Heart right ventricle (tissue), 16 donors: ENCODE measurements around the gene TRIM66. TPM values are rescaled to one million over a fixed set of nuclear protein-coding genes. Genes with fewer than 3 reads are reported as not detected.

Experiments
- ATAC-seq, 8 donors: fragments of 200-7000 bp; cut with Tn5 transposase; one replicate each; pipeline ENCODE4 v1.9.1; 2020; ENCODE audit warnings: mild to moderate bottlenecking in 8 of 8, moderate library complexity in 8 of 8, moderate number of reproducible peaks in 1 of 8
- DNase-seq, 2 donors: peaks; one replicate each; pipeline ENCODE4 v3.0.0-alpha.2; 2020
- H3K27ac ChIP-seq, 10 donors: fragments of 200-600 bp; sonication (generic) in 2 of 10; one replicate each; pipeline versions ENCODE4 v1.5.0 to v1.8.0; 2020 to 2022; ENCODE audit warnings: mild to moderate bottlenecking in 3 of 10
- H3K27me3 ChIP-seq, 7 donors: fragments of 200-600 bp; one replicate each; pipeline ENCODE4 v1.8.0; 2021 to 2022; ENCODE audit warnings: mild to moderate bottlenecking in 2 of 7
- H3K36me3 ChIP-seq, 9 donors: fragments of 200-600 bp; sonication (generic) in 1 of 9; one replicate each; pipeline versions ENCODE4 v1.5.0 to v1.8.0; 2020 to 2022; ENCODE audit warnings: mild to moderate bottlenecking in 2 of 9
- H3K4me1 ChIP-seq, 9 donors: fragments of 200-600 bp; sonication (generic) in 1 of 9; one replicate each; pipeline versions ENCODE4 v1.5.0 to v1.8.0; 2020 to 2022; ENCODE audit warnings: mild to moderate bottlenecking in 4 of 9
- H3K4me3 ChIP-seq, 10 donors: fragments of 200-600 bp; sonication (generic) in 2 of 10; one replicate each; pipeline versions ENCODE4 v1.5.0 to v1.8.0; 2020 to 2022; ENCODE audit warnings: mild to moderate bottlenecking in 7 of 10, moderate library complexity in 2 of 10
- H3K9me3 ChIP-seq, 11 donors: fragments of 200-600 bp in 10 of 11; sonication (generic) in 2 of 11; one replicate each; pipeline versions ENCODE4 v1.5.0 to v1.8.0; 2013 to 2022; ENCODE audit warnings: mild to moderate bottlenecking in 2 of 11, control low read depth in 1 of 11, moderate library complexity in 1 of 11
- CTCF ChIP-seq, 9 donors: fragments of 200-600 bp; sonication (generic) in 2 of 9; IDR thresholded peaks; one replicate each; pipeline versions ENCODE4 v1.5.0 to v1.8.0; 2021 to 2022; ENCODE audit warnings: antibody characterized with exemption in 9 of 9, mild to moderate bottlenecking in 5 of 9, moderate library complexity in 1 of 9
- WGBS, 2 donors: extraction: QIAGEN DNeasy Blood & Tissue Kit; methylation state at CpG; one replicate each; pipeline ENCODE4 v1.1.7; 2013; ENCODE audit warnings: inconsistent platforms in 1 of 2; 5-methylcytosine and 5-hydroxymethylcytosine counted together
- intact Hi-C, 10 donors: fragments of 100-400 bp; cut with DNase I; formaldehyde crosslinking; loops; one replicate each; pipeline versions ENCODE4 v1.11.1 to v1.14.2; 2022
- polyA plus RNA-seq, 2 donors: library from polyadenylated mRNA; stranded (reverse); fragments of 200-250 nt; gene quantifications; one replicate each; pipeline ENCODE4 v1.2.3, GENCODE V29; 2013
- total RNA-seq, 10 donors: library from RNA; stranded (reverse); fragmentation: NEBNext Ultra II Directional in 3 of 10; extraction: Animal tissue kit (Norgen Biotek cat#: 25700) in 3 of 10; gene quantifications; one replicate each; pipeline versions ENCODE4 v1.2.1 to v1.2.4, GENCODE V29; 2021 to 2023
- donor health status: Arrhythmogenic right ventricular cardiomyopathy.
- donor health status: ischemic (EF 13 %, LVEDD 7.1; RV severe dilation, severe dysfunction).
- donor health status: healthy with polysubstance abuse.
- donor health status: DM: no; HTN: yes; CAD: no.
- donor health status: DM: no; HTN: no; CAD: no.
- donor health status: ischemic (EF 25% LVEDD 6.9; RV normal size, moderate dysfunction).
- donor health status: ischemic (EF 25% LVEDD 5.7; RV mildly dilated, moderate dysfunction).
- donor health status: healthy.
- donor health status: DM: yes; HTN: yes; CAD: no.
- donor health status: Ischemic cardiomyopathy.
- donor health status: ischemic (EF 35%, LVEDD 5.7; RV mildly dilated, moderate dysfunction).
- donor health status: nonischemic (EF 11% LVEDD 7.7; RV severe dilation, severe dysfunction).
- donor health status: DM: yes; HTN: yes; CAD: no.
- donor health status: PGD.
- donor health status: ischemic (EF 29% LVEDD 5.4; RV normal size, mild dysfunction).
- donor health status: nonischemic (EF 23%, LVEDD 6.1; RV moderate dilation, normal function).

Gene TRIM66
- total and polyA plus RNA-seq, 12 donors = 0.33 to 7.4 (median 2.8) TPM

GRCh38 chr11:8596504-8597046, 85.9 kb downstream of the TRIM66 start:
- no peak for TF ChIP-seq CTCF (IDR thresholded peaks at IDR 0.05)
- H3K4me3 ChIP-seq = no peak overlapping the region
- no peak for DNase-seq
- H3K27me3 ChIP-seq = peaks cover 0 to 40% (median 23%) of the 10 kb centered on the region in 7 donors
- peaks cover 0 to 12% (median 6%) of the 10 kb centered on the region in 9 donors for H3K4me1 ChIP-seq
- no peak for ATAC-seq
- intact Hi-C loops = no loop called here
- H3K27ac ChIP-seq = no peak overlapping the region
- H3K36me3 ChIP-seq = no peaks in the 10 kb centered on the region
- no peaks in the 10 kb centered on the region for H3K9me3 ChIP-seq

GRCh38 chr11:8593935-8594909, 88.2 kb downstream of the TRIM66 start, which contains the start of gene STK33:
Gene STK33 (minus strand): TSS chr11:8594228. CDS start chr11:8474905, 119,323 bp downstream.
- Histone ChIP-seq H3K27me3 (peaks cover 0 to 40% (median 23%) of the 10 kb centered on the region in 7 donors), H3K9me3 (no peaks in the 10 kb centered on the region), H3K4me1 (peaks cover 0 to 12% (median 6%) of the 10 kb centered on the region in 9 donors), H3K27ac (peak within 1 kb of the TSS in 9 of 10 donors; percentile 29 to 76 (median 71)), H3K36me3 (no peaks in the 10 kb centered on the region), H3K4me3 (peak within 1 kb of the TSS; percentile 40 to 70 (median 62))
- DNase-seq (peak; percentile 49 to 63), ATAC-seq (peak; percentile 93 to 98 (median 95))
- WGBS, 2 donors = 4 to 5% methylated on average over 55 of the region's 55 CpGs
- TF ChIP-seq CTCF (IDR thresholded peaks at IDR 0.05) = no peak
- intact Hi-C loops = no loop called here

GRCh38 chr11:8593455-8593854, 89.0 kb downstream of the TRIM66 start:
- intact Hi-C loops = no loop called here
- ATAC-seq = peak in 1 of 8 donors; percentile 57
- no peaks in the 10 kb centered on the region for H3K9me3 ChIP-seq
- WGBS, 2 donors = 13 to 22% methylated on average over 7 of the region's 7 CpGs
- TF ChIP-seq CTCF (IDR thresholded peaks at IDR 0.05) = no peak
- peaks cover 0 to 40% (median 23%) of the 10 kb centered on the region in 7 donors for H3K27me3 ChIP-seq
- no peaks in the 10 kb centered on the region for H3K36me3 ChIP-seq
- peaks cover 0 to 12% (median 6%) of the 10 kb centered on the region in 9 donors for H3K4me1 ChIP-seq
- peak overlapping the region; percentile 40 to 70 (median 62) for H3K4me3 ChIP-seq
- H3K27ac ChIP-seq = peak overlapping the region in 5 of 10 donors; percentile 71 to 76 (median 74)
- no peak for DNase-seq

- Histone ChIP-seq H3K9me3 (peaks cover 0 to 8% (median 0%) of the 10 kb centered on the region in 11 donors), H3K4me1 (peaks cover 0 to 7% (median 0%) of the 10 kb centered on the region in 9 donors), H3K36me3 (no peaks in the 10 kb centered on the region), H3K4me3 (no peak overlapping the region), H3K27me3 (peaks cover 0 to 10% (median 0%) of the 10 kb centered on the region in 7 donors), H3K27ac (no peak overlapping the region)
- DNase-seq = no peak
- intact Hi-C loops = no loop called here
- TF ChIP-seq CTCF (IDR thresholded peaks at IDR 0.05) = no peak
- no peak for ATAC-seq
Measured at GRCh38 chr11:8587915-8588314, 94.5 kb downstream of the TRIM66 start.
